ENCODE results near the gene LRRC4B.

LRRC4B gene

GRCh38 chr19:50551715-50552187 lies 16.5 kb downstream of the LRRC4B start:
- CTCF ChIA-PET, result interaction anchor here (0.5 kb wide), 1 partner anchor 373 kb away, joined by 3 read pairs; no protein-coding TSS in a partner anchor
- H3K27me3 ChIP-seq (replicated peaks in 2 of 5; ENCODE audit: control insufficient read depth in 4 of 5, insufficient read depth in 5 of 5, low read length in 4 of 5), result peaks cover 0 to 73% (median 25%) of the 10 kb centered on the region in 5 experiments
- no peaks in the 10 kb centered on the region for H3K36me3 ChIP-seq (ENCODE audit: control insufficient read depth in 4 of 4, insufficient read depth in 4 of 4, low read length in 3 of 4)
- DNase-seq, result peak in 2 of 3 donors; percentile 21 to 44
- peaks cover 0 to 12% (median 8%) of the 10 kb centered on the region in 4 experiments for H3K4me1 ChIP-seq (ENCODE audit: control extremely low read depth in 1 of 4, control insufficient read depth in 4 of 4, insufficient read depth in 4 of 4, low read length in 3 of 4)
- WGBS (ENCODE audit: insufficient coverage), result 2% methylated on average over 14 of the region's 22 CpGs
- POLR2A ChIA-PET, result no interaction called here
- no peaks in the 10 kb centered on the region for H3K9me3 ChIP-seq (ENCODE audit: control extremely low read depth in 1 of 5, control insufficient read depth in 4 of 5, insufficient read depth in 2 of 5, low read depth in 1 of 5, low read length in 4 of 5)
- no peak overlapping the region for H3K4me3 ChIP-seq (ENCODE audit: control insufficient read depth in 1 of 7, extremely low read depth in 1 of 7, insufficient read depth in 4 of 7, low read depth in 2 of 7, low read length in 6 of 7)
- no peak overlapping the region for H3K27ac ChIP-seq (ENCODE audit: insufficient read depth in 1 of 2, low read depth in 1 of 2, low read length in 2 of 2, poor library complexity in 1 of 2, severe bottlenecking in 2 of 2)

DNA sequence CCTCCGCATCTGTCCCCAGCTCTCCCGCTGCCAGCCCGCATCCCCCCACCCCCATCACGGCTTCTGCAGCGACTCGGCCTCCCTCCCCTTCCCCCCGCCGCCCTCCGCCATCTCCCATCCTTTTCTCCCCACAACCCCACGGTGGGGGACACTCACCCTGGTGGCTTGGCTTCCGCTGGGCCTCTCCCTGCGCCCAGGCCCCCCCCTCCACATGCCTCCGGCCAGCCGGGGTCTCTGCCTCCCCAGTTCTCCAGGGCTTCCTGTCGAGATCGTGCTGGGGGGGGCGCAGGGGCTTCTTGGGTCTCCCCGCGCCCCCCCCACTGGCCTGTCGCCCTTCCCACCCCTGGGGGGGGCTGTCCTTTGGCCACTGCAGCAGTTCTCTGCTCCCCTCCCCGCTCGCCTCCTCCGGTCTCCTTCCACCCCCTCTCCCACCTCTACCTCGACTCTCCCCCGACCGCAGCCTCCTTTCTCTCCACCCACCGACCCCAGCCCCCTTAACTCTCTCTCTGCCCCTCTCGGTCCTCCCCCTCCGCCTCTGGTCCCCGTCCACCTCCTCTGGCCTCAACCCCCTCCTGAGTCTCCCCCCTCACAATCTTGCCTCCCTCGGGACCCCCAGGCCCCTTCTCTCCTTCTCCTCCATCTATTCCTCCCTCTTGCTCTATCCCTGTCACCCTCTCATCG lies 17.1 kb downstream of the LRRC4B start:
- Histone ChIP-seq H3K27me3 (replicated peaks in 2 of 5; ENCODE audit: control insufficient read depth in 4 of 5, insufficient read depth in 5 of 5, low read length in 4 of 5) (peaks cover 0 to 73% (median 25%) of the 10 kb centered on the region in 5 experiments), H3K36me3 (ENCODE audit: control insufficient read depth in 4 of 4, insufficient read depth in 4 of 4, low read length in 3 of 4) (no peaks in the 10 kb centered on the region), H3K4me3 (ENCODE audit: control insufficient read depth in 1 of 7, extremely low read depth in 1 of 7, insufficient read depth in 4 of 7, low read depth in 2 of 7, low read length in 6 of 7) (no peak overlapping the region), H3K4me1 (ENCODE audit: control extremely low read depth in 1 of 4, control insufficient read depth in 4 of 4, insufficient read depth in 4 of 4, low read length in 3 of 4) (peaks cover 0 to 7% (median 4%) of the 10 kb centered on the region in 4 experiments), H3K27ac (ENCODE audit: insufficient read depth in 1 of 2, low read depth in 1 of 2, low read length in 2 of 2, poor library complexity in 1 of 2, severe bottlenecking in 2 of 2) (no peak overlapping the region), H3K9me3 (ENCODE audit: control extremely low read depth in 1 of 5, control insufficient read depth in 4 of 5, insufficient read depth in 2 of 5, low read depth in 1 of 5, low read length in 4 of 5) (no peaks in the 10 kb centered on the region)
- CTCF ChIA-PET, result interaction anchor here (0.5 kb wide), 1 partner anchor 373 kb away, joined by 3 read pairs; no protein-coding TSS in a partner anchor
- POLR2A ChIA-PET, result no interaction called here
- WGBS (ENCODE audit: insufficient coverage), result 4% methylated on average over 23 of the region's 32 CpGs
- DNase-seq, result no peak

GRCh38 chr19:50550594-50550966 lies 17.7 kb downstream of the LRRC4B start:
- H3K27ac ChIP-seq (ENCODE audit: insufficient read depth in 1 of 2, low read depth in 1 of 2, low read length in 2 of 2, poor library complexity in 1 of 2, severe bottlenecking in 2 of 2), result no peak overlapping the region

GRCh38 chr19:50549927-50550593 lies 18.2 kb downstream of the LRRC4B start:
- Histone ChIP-seq H3K27me3 (replicated peaks in 2 of 5; ENCODE audit: control insufficient read depth in 4 of 5, insufficient read depth in 5 of 5, low read length in 4 of 5) (peaks cover 0 to 63% (median 19%) of the 10 kb centered on the region in 5 experiments), H3K9me3 (ENCODE audit: control extremely low read depth in 1 of 5, control insufficient read depth in 4 of 5, insufficient read depth in 2 of 5, low read depth in 1 of 5, low read length in 4 of 5) (no peaks in the 10 kb centered on the region), H3K36me3 (ENCODE audit: control insufficient read depth in 4 of 4, insufficient read depth in 4 of 4, low read length in 3 of 4) (no peaks in the 10 kb centered on the region), H3K27ac (ENCODE audit: insufficient read depth in 1 of 2, low read depth in 1 of 2, low read length in 2 of 2, poor library complexity in 1 of 2, severe bottlenecking in 2 of 2) (no peak overlapping the region), H3K4me1 (ENCODE audit: control extremely low read depth in 1 of 4, control insufficient read depth in 4 of 4, insufficient read depth in 4 of 4, low read length in 3 of 4) (peaks cover 0 to 2% (median under 1%) of the 10 kb centered on the region in 4 experiments), H3K4me3 (ENCODE audit: control insufficient read depth in 1 of 7, extremely low read depth in 1 of 7, insufficient read depth in 4 of 7, low read depth in 2 of 7, low read length in 6 of 7) (no peak overlapping the region)
- DNase-seq, result no peak
- POLR2A ChIA-PET, result no interaction called here
- 91% methylated on average over 11 of the region's 17 CpGs for WGBS (ENCODE audit: insufficient coverage)
- CTCF ChIA-PET, result interaction anchor here (1.0 kb wide), 1 partner anchor 10 kb away, joined by 5 read pairs; no protein-coding TSS in a partner anchor

More at GRCh38 chr19:50550594-50550966, 17.7 kb downstream of the LRRC4B start:
- Histone ChIP-seq H3K27me3 (replicated peaks in 2 of 5; ENCODE audit: control insufficient read depth in 4 of 5, insufficient read depth in 5 of 5, low read length in 4 of 5) (peaks cover 0 to 68% (median 22%) of the 10 kb centered on the region in 5 experiments), H3K4me1 (ENCODE audit: control extremely low read depth in 1 of 4, control insufficient read depth in 4 of 4, insufficient read depth in 4 of 4, low read length in 3 of 4) (peaks cover 0 to 2% (median under 1%) of the 10 kb centered on the region in 4 experiments), H3K36me3 (ENCODE audit: control insufficient read depth in 4 of 4, insufficient read depth in 4 of 4, low read length in 3 of 4) (no peaks in the 10 kb centered on the region), H3K9me3 (ENCODE audit: control extremely low read depth in 1 of 5, control insufficient read depth in 4 of 5, insufficient read depth in 2 of 5, low read depth in 1 of 5, low read length in 4 of 5) (no peaks in the 10 kb centered on the region), H3K4me3 (ENCODE audit: control insufficient read depth in 1 of 7, extremely low read depth in 1 of 7, insufficient read depth in 4 of 7, low read depth in 2 of 7, low read length in 6 of 7) (no peak overlapping the region)
- no peak for DNase-seq
- CTCF ChIA-PET, result no interaction called here
- WGBS (ENCODE audit: insufficient coverage), result 67% methylated on average over 6 of the region's 8 CpGs
- POLR2A ChIA-PET, result no interaction called here

- no peak overlapping the region for H3K4me3 ChIP-seq (ENCODE audit: control insufficient read depth in 1 of 7, extremely low read depth in 1 of 7, insufficient read depth in 4 of 7, low read depth in 2 of 7, low read length in 6 of 7)
- no peaks in the 10 kb centered on the region for H3K9me3 ChIP-seq (ENCODE audit: control extremely low read depth in 1 of 5, control insufficient read depth in 4 of 5, insufficient read depth in 2 of 5, low read depth in 1 of 5, low read length in 4 of 5)
- H3K27me3 ChIP-seq (replicated peaks in 2 of 5; ENCODE audit: control insufficient read depth in 4 of 5, insufficient read depth in 5 of 5, low read length in 4 of 5), result peaks cover 0 to 55% (median 14%) of the 10 kb centered on the region in 5 experiments
- CTCF ChIA-PET, result interaction anchor here (1.0 kb wide), 1 partner anchor 9 kb away, joined by 5 read pairs; no protein-coding TSS in a partner anchor
- no peak overlapping the region for H3K27ac ChIP-seq (ENCODE audit: insufficient read depth in 1 of 2, low read depth in 1 of 2, low read length in 2 of 2, poor library complexity in 1 of 2, severe bottlenecking in 2 of 2)
- no peaks in the 10 kb centered on the region for H3K36me3 ChIP-seq (ENCODE audit: control insufficient read depth in 4 of 4, insufficient read depth in 4 of 4, low read length in 3 of 4)
- WGBS (ENCODE audit: insufficient coverage), result 90% methylated on average over 14 of the region's 22 CpGs
- POLR2A ChIA-PET, result no interaction called here
- H3K4me1 ChIP-seq (ENCODE audit: control extremely low read depth in 1 of 4, control insufficient read depth in 4 of 4, insufficient read depth in 4 of 4, low read length in 3 of 4), result peaks cover 0 to 2% (median under 1%) of the 10 kb centered on the region in 4 experiments
- no peak for DNase-seq
These were observed 18.9 kb downstream of the LRRC4B start for GRCh38 chr19:50549059-50549926.

DNA sequence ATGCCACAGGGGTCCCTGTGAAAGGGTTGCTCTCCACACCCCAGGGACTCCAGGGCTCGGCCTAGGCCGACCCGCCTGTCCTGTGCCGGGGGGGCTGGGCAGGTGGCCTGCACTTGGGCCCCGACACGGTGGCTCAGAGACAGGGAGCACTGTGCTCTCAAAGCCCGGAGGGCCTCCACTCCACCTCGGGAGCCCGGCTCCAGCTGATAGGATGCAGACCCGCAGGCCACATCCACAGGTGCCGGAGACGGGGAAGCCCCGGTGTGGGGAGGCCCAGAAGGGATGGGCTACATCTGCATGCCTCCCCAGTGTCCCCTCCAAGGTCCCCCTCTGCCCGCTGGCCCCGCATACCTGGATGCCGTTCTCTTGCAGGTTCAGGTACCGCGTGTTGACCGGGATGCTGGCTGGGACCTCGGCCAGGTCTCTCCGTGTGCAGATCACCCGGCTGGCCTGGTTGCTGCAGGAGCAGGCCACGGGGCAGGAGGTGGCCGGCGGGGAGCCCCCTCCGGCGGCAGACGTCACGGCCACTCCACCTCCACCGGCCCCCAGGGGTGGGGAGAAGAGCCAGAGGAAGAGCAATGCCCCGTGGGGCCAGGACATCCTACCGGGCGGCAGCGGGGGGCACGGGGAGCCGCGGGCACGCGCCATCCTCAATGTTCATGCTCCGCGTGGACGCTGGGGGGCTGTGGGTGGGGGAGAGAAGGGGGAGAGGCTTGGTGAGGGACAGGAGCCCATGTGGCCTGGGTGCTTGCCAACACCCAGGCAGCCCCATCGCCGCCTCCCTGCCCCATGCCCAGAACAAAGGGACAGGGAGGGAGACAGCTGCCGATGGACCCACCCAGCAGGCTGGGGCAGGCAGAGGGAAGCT lies 19.8 kb downstream of the LRRC4B start:
- no peak overlapping the region for H3K4me3 ChIP-seq (ENCODE audit: control insufficient read depth in 1 of 7, extremely low read depth in 1 of 7, insufficient read depth in 4 of 7, low read depth in 2 of 7, low read length in 6 of 7)
- WGBS (ENCODE audit: insufficient coverage), result 84% methylated on average over 34 of the region's 45 CpGs
- H3K4me1 ChIP-seq (ENCODE audit: control extremely low read depth in 1 of 4, control insufficient read depth in 4 of 4, insufficient read depth in 4 of 4, low read length in 3 of 4), result peaks cover 0 to 2% (median under 1%) of the 10 kb centered on the region in 4 experiments
- no peaks in the 10 kb centered on the region for H3K9me3 ChIP-seq (ENCODE audit: control extremely low read depth in 1 of 5, control insufficient read depth in 4 of 5, insufficient read depth in 2 of 5, low read depth in 1 of 5, low read length in 4 of 5)
- ChIA-PET CTCF (interaction anchor here (1.5 kb wide), 1 partner anchor 10 kb away, joined by 3 read pairs; no protein-coding TSS in a partner anchor), POLR2A (no interaction called here)
- H3K36me3 ChIP-seq (ENCODE audit: control insufficient read depth in 4 of 4, insufficient read depth in 4 of 4, low read length in 3 of 4), result no peaks in the 10 kb centered on the region
- DNase-seq, result no peak
- H3K27ac ChIP-seq (ENCODE audit: insufficient read depth in 1 of 2, low read depth in 1 of 2, low read length in 2 of 2, poor library complexity in 1 of 2, severe bottlenecking in 2 of 2), result no peak overlapping the region
- peaks cover 0 to 46% (median 12%) of the 10 kb centered on the region in 5 experiments for H3K27me3 ChIP-seq (replicated peaks in 2 of 5; ENCODE audit: control insufficient read depth in 4 of 5, insufficient read depth in 5 of 5, low read length in 4 of 5)

Data from common myeloid progenitor, CD34-positive (primary cell).